ENCODE data around the gene LAMB1.

DNA sequence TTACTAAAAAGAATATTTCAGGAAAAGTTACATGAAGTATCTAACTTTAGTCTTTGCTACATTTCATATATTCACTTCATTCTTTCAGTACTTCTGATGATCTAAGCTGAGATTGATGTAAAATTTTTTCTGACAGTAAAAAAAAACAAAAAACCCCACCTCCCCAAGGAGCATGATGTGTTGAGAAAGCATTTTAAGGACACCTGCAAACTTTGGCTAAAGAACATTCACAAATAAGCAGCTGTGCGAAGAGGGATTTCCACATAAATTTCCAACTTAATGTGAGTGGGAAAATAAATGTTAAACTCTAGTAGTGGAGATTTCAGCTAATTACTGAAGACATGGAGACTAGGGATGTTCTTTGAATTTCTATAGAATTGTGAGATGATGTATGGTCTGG lies 76.5 kb downstream of the LAMB1 start:
- no peak for TF ChIP-seq CTCF (IDR thresholded peaks at IDR 0.05)
- no peak for TF ChIP-seq POLR2A (IDR thresholded peaks at IDR 0.05)
- TF ChIP-seq POLR2AphosphoS5 (IDR thresholded peaks at IDR 0.05), result no peak

All from breast epithelium (tissue), 3 donors.